ENCODE measurements around the gene CDC37L1.

CDC37L1 gene

DNA sequence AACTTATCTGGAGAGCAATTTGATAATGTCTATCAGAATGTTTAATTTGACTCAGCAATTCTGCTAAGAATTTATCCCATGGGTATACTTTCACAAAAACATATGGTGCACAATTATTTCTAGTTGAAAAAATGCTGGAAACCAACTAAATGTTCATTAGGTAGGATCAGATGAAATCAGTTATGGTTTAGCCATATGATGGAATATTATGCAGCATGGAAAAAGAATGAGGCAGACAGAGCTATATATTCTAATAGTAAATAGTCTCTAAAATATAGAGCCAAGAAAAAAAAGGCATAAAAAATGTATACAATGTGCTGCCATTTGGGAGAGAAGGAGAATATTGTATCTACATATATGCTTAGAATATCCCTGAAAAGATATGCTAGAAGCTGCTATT lies 9.5 kb upstream of the CDC37L1 start:
- no peak for DNase-seq

DNA sequence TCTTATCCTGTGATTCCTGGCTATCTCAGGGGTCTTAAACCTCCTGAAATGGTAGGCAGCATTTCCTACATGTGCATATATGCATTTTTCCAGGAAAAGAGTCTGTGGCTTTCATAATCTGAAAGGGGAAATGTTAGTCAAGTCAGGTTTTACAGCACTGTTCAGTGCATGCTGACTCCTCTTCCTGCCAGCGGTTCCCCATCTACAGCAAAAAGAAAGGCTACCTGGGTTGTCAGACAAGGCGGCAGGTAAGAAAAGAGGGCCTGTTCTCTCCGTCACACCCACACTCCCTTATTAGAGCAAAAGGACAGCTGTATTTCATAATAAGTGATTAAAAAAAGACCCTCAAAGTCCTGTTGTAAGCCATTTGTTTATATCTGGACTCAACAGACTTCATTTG lies 8.8 kb upstream of the CDC37L1 start:
- DNase-seq = no peak

DNA sequence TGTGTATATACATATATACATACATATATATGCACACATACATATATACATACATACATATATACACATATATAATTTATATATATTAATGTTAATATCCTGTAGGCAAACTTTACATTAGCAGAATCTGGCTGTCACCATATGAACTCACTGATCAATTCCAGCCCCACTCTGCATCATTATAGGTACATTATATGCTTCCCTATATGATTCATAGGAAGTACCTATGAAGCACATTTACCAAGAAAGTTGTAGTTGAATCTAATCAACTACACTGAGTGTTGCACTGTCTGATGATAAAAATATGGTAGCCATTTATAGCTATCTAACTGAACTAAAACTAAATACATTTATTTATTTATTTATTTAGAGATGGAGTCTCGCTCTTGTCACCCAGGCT lies 7.6 kb upstream of the CDC37L1 start:
- DNase-seq = no peak

DNA sequence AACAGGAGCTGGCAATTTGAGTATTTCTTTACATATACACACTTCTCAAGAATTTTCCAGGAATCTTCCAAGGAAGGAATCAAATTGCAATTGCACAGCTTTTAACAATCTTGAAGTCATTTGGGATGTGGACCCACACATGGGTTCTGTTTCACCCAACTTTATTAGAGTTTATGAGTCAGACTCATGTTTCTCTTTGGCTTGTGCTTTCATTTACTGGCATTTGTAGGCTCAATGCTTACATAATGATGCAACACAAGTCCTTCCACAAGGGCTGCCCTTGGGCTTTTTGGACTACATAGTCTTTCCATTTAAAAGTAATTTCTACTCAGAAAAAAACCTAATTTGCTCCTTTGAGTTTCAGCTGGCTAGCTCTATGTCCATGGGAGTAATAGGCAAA lies 4.6 kb upstream of the CDC37L1 start:
- DNase-seq = no peak

DNA sequence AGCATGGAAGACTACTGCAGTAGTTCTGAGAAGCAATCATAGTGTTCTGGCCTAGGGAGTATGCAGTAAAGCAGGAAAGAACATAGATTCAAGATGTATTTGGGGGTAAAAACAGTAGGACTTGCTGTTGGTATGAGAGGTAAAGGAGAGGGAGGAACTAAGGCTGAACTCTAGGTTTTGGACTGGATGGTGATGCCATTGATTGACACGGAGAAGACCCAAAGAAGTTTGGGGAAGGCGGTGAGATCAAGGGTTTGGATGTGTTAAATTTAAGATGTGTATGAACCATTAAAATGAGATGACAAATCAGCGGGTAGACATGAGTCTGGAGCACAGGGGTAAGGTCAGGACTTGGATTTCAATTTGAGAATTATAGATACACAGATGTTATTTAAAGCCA lies 2.0 kb upstream of the CDC37L1 start:
- DNase-seq = no peak

DNA sequence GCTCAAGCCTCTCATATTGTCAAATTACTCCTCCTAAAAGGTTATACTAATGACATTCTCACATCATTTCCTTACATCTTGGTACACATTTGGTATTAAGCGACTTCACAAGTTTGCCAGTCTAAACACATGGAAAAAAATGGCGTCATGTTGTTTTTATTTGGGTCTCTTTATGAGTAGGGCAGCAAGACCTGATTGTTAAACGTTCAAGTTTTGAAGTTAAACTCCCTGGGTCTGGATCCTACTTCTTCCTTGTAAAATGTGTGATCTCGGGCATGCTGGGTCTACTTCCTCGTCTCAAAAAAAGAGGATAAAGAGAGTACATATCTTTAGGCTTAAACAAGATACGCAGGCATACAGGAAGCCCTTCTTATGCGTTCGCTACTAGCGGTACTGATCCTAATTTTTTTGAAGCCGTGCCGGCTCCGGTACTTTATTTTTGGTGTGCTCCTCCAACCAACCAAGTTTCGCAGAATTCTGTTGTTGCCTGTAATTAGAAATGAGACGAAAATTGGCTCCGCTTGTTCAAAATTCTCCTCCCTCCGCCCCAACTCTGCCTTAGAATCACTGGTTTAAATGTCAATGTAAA lies 596 bp upstream of the CDC37L1 start:
- DNase-seq = no peak

DNA sequence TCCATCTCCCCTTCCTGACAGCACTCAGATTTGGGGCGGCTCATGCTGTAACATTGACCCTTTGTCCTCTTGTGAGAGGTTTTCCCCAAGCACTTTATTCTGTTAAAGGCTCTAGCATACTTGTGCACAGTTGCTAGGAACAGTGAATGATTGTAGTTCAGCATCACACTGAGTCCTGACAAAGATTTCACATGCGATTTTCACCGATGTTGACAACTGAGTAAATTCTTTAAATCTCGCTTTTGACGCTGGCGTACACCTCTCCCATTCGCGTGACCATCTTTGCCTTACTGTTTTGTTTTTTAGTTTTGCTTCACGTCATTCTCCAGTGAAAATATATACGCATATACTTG lies 780 bp downstream of the CDC37L1 start:
- DNase-seq = no peak

DNA sequence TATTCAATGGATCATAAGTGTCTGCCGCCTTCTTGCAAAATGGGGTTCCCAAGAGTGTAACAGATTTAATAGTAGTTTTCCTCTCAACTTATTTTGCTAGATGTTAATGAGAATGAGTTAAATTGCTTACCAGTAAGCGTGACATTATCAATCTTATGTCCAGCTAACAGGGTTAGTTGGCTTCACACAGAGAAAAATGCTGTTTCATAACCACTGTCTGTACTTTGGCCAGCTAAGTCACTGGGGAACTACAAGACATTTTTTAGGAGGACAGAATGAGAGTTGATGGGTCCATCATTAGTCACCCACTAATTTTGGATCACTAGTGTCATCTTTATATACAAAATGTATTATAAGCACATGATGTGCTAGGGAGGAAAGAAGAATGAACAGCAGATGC lies 1.4 kb downstream of the CDC37L1 start:
- DNase-seq = no peak

DNA sequence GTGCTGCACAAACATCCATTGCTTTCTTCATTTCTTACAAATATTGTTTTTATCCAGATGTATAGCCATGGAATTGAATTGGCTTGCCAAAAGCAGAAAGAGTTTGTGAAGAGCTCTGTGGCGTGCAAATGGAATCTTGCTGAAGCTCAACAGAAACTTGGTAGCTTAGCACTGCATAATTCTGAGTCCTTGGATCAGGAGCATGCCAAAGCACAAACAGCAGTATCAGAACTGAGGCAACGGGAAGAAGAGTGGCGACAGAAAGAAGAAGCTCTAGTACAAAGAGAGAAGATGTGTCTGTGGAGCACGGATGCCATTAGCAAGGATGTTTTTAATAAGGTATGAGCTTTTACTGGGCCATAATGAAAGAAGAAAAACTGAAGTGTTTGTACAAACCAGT lies 5.5 kb downstream of the CDC37L1 start:
- DNase-seq = no peak

DNA sequence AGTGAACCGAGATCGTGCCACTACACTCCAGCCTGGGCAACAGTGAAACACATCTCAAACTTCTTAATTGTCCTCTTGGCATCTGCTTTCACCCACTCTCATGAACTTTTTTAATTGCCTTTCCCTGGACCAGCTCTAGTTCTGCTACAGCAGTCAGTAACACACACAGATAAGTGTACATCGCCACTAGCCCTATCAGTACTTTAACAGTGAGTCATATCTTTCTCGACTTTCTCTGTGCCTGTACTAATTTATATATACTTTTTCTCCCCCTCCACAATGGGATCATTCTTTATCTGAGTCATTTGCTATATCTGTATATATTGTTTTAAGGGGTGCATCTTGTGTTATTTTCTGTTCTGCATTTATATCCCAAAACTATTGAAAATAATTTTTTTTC lies 6.7 kb downstream of the CDC37L1 start:
- DNase-seq = no peak

DNA sequence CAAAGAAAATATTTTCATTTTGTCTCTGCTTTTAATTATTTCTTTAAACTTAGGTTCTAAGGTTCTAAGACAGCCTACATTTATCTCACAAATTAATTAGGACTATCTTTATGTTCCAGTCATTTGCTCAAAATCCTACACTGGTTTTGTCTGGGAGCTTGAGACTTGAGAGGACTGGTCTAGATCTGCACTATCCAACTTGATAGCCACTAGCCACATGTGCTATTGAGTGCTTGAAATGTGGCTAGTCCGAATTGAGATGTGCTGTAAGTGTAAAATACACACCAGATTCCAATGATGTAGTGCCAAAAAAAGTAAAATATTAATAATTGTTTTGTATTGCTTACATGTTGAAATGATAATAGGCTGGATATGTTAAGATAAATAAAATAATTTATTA lies 7.2 kb downstream of the CDC37L1 start:
- DNase-seq = no peak

DNA sequence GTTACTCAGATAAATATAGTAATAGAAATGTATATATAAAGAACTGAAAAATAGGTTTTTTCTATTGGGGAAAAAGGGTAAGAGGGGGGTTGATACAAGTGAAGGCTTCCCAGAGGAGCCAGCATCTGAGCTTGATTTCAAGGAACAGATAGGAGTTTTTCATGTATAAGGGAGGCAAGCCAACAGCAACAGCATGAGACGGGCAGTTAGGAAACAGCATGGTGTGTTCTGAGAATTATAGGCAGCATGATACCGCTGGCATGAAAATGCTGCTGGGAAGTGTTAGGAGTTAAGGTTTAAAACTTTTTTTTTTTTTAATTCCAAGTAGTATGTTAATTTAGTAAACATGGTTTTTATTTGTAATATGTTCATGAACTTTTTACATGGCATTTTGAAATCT lies 9.7 kb downstream of the CDC37L1 start:
- no peak for DNase-seq

DNA sequence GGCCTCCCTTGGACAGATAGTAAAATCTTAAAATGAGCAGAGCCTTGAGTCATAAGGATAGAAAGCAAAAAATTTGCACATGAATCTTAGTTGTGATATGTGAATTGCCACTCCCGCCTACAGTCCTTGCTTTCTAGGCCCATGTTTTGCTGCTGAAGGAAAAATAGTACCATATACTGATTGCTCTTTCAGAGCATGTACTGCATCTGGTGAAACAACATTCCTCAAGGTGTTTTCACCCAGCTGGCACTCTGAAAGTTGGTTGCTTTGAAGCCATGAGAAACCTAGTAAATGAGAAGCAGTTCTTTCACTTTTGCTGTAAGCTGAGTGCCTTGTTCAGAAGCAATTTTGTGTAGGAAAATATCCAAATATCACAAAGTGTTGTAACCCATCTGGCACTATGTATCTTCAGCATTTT lies 10.3 kb downstream of the CDC37L1 start:
- DNase-seq = no peak

DNA sequence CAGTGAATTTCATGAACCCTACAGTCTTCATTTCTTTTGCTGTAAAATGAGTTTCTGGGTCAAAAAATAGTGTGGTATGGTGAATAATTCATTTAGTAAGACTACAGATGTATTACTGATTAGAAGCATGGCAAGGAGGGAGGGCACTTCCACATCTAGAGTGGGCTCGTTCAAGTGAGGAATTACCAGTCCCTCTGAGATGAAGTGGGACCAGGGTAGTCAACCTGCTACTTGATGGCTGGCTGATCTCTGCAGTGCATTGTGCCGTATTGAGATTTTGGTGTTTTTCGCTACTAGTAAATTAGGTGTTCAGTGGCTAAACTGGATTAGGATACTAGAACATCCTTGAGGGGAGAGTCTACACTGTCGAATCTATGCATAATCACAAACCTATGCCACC lies 10.8 kb downstream of the CDC37L1 start:
- DNase-seq = no peak

DNA sequence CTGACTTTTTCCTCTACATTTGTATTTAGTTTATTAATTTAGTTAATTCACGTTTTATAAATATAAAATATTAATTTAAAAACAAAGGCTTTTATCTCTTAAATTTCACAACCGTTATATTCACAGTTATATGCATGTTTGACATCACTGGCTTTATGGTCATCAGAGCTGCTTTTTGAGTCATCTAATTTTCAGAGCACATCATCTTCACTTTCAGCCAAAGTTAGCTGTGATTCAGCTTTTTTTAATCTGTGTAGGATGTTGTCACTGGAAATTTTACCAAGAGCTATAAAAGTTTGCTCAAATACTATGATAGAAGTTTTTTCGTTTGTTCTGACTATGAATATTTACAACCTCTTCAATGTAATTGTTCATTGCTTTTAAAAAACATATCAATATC lies 12.4 kb downstream of the CDC37L1 start:
- no peak for DNase-seq

DNA sequence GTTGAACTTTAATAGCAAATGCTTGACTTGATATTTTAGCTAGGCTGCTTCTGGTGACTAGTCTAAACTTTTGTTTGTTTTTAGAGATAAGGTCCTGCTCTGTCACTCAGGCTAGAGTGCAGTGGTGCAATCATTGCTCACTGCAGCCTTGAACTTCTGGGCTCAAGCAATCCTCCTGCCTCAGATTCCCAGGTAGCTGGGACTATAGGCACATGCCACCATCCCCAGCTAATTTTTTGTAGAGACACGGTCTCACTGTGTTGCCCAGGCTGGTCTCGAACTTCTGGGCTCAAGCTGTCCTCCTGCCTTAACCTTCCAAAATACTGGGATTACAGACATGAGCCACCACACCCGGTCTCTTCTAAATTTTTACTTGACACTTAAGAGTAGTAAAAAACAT lies 20.7 kb downstream of the CDC37L1 start:
- no peak for DNase-seq

DNA sequence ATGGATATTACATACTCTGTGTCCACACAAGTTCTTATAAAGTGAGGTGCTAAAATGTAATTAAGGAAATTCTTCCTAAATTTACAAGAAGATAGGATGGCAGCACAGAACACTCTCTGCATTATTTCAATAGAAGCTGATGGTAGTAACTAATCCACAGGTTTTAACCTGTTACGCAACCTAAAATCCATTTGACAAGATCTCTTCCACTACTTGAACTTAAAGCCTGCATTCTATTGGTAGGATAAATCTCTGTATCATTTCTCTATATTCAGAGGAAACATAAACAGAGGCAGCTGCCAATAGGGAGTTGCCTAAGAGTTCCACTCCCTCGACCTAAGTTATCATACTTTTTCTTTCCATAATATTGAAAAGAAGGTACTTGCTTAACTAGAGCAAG lies 21.6 kb downstream of the CDC37L1 start:
- DNase-seq = no peak

DNA sequence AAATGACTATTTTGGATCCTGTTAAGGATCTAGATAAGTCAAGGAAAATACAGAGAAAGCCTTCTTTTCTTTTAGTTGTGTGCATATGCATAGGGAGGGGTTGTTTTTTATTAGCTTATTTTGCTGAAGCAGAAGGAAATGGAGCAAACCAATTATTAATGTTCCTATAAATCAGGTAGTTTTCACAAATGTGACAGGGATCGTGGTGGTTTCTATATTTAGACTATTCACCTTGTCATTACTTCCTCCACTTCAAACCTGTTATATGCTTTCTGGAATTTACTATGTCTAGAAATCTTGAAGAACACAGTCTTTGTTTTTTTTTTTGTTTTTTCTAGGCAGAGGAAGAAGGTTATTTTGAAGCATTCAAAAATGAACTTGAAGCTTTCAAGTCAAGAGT lies 22.2 kb downstream of the CDC37L1 start:
- DNase-seq = no peak

DNA sequence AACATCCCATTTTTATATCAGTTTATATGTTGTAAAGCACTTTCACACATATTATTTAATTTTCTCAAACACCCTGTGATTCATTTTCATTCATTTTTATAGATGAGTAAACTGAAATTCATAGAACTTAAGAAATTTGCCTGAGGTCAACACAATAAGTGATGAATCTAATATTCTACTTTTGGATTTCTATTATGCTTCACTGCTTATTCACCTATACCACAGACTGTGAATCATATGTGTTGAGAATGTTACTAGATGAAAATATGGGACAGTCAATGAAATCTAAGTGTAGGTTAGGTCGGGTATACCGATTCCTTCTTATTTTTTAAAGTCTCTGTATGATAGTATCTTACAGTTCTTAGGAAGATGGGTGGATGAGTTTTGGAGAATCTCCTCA lies 24.8 kb downstream of the CDC37L1 start:
- no peak for DNase-seq

DNA sequence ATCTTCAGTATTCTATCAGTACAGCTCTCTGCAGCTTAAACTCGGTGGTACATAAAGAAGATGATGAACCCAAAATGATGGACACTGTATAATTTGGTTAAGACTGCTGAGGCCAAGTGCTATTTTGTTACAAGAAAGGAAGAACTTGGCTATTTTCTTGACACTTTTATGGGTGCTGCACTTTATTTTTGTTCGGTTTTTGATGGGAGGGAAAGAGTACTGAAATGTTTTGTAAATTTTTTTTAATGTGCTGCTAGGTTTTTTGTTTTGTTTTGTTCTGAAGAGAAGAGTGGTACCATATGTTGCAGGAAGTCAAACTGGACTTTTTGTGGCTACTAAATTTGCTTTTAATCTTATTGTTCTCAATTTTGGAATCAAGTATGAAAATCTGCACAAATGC lies 26.7 kb downstream of the CDC37L1 start:
- DNase-seq = no peak

DNA sequence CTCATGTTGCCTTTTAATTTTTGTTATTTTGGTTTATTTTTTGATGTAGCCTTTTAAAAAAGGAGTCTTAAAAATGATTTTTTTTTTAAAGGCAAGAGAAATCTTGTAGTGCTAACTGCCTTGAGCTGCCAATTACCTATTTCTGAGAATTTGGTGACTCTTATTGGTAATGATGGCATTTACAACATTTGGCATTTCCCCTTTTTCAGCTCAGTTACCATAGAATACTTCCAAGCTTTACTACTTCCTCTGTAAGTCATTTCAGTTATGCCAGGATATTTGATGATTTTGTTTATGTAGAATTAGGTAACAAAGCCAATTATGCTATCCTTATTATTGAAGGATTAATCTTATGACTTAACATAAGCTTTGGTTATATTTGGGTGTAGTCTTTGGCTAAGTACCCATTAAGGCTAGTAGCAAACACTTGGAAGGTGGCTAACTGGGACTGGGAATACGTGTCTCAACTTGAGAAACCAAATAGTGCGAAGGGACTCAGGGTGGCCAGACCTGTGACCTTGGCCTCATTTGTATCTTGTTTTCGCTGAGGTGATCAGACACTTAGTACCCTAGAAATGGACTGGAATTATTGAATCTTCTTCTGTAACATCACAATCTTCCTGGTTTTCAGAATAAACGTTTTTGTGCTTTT lies 27.7 kb downstream of the CDC37L1 start:
- DNase-seq = no peak

DNA sequence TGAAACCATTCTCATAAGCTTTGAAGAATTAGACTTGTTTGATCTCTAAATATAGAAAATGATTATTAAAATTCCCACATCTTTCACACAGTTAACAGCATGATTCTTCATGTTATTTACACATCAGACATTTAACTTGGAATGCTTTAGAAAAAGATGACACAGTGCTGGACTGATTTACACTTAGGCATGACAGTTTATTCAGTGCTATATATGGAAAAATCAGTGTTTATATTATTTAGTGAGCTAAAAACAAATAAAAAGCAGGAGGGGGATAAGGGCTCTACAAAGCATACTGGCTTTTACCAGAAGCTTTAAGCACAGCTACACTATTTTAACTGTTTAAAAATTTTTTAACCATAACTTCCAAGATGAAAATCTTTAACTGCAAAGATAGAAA lies 30.0 kb downstream of the CDC37L1 start:
- no peak for DNase-seq

DNA sequence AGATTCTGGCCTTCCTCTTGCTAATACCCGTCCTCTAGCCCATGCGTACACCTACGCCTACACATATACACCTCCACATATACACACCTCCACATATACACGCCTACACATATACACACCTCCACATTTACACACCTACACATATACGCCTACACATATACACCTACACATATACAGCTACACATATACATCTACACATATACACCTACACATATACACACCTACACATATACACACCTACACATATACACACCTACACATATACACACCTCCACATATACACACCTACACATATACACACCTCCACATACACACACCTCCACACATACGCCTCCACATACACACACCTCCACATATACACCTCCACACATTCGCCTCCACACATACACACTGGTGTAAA lies 34.5 kb downstream of the CDC37L1 start:
- no peak for DNase-seq

DNA sequence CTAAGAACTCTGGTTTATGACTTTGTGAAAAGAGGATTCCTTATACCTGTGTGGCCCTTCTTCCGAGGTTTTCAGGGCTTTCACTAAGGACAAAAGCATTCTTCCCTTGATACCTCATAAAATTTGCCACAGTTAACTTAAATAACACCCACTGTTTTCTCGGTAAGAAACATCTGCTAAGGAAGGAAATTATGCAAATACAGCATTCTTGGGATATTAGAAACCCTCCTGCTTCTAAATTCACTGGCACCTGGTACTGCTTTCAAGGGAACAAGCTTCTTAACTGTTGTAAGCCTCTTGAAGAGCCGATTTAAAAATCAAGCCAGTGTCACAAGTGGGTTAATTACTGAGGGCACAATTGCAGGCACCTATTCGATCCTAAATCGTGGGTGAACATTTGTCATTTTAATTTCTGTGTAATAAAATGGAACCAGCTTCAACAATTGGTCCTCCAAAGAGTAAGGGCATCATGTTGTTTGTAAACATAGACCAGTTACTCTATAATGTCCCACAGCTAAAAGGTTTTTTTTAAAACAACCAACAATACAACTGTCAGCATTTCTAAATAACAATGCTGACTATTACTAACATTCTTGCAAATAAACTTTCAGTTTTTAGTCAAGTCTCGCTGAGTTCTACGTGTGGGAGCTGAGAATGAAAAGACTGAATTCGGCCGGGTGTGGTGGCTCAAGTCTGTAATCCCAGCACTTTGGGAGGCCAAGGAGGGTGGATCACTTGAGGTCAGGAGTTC lies 35.1 kb downstream of the CDC37L1 start:
- DNase-seq = no peak

DNA sequence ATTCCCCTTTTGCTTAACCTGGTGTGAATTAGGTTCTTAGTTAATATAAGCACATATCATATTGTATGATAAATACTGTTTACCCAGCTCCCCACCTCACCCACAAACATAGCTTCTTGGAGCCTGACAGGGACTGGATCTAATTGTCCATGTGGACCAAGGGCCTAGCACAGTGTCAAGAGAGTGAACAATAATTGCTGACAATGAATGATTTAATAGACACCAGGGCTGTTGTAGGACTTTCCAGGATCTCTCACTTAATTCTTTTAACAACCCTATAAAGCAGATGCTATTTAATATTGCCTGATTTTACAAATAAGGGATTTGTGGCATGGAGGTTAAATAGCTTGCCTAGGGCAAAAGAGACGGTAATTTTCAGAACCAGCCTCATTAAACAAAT lies 36.8 kb downstream of the CDC37L1 start:
- no peak for DNase-seq

All from NCI-H510A (cell line).